HG03108 (cell line): ENCODE results near the gene EPHA4.

Experiments used
- ATAC-seq: cut with Tn5 transposase; IDR thresholded peaks from one replicate; pipeline ENCODE4 v1.9.1; 2021; ENCODE audit warnings: moderate library complexity; ENCODE audit not compliant: unreplicated experiment

The EPHA4 gene

DNA sequence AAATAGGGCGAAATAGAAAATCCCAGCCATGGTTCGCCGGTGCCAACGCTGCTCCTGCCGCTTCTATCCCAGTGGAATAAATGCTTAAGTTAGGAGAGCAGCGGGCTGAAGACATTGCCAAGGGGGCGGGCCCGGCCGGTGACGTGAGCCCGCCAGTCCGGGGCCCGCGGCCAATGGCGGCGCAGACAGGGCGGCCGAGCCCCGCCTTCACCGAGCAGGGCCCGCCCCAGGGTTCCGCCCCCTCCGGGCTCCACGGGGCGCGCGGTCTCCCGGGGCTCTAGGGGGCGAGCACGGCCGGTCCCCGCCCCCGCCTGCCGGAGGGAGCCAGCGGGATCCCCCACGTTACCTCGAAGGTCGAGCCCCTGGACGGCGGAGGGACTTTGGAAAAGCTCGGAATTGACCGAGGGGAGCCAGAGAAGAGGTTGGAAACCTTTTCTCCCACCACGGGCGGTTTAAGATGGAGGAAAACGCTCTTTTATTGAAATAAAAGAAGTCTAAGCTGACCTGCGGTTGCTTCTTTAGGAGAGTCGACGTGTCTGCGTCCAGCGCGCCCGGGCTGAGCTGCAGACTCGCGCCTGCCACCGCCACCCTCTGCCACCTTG is at the start of gene EPHA4:
EPHA4 (minus strand) TSS at position 86 of the 602 bp plus-strand sequence; CDS start at position 30, 56 bp downstream.
- ATAC-seq: peak; percentile 94

DNA sequence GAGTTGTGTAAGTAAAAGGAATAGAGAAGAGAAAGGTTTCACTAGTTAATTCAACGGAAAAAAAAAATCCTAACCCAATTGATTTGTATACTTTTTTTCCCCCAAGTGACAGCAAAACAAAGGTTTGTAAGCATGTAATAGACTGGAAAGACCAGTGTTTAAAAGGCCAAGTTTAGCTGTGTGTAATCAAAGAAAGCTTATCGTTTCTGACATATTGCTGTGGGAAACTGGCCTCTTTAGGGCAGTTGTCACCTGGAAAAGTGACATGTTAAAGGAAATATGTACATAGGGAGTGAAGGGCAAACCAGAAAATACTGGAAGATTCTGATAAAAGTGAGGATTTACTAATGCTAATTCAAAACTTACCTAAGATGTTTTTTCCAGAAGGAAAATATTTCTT is 45.9 kb upstream of the EPHA4 start:
- ATAC-seq: no peak

DNA sequence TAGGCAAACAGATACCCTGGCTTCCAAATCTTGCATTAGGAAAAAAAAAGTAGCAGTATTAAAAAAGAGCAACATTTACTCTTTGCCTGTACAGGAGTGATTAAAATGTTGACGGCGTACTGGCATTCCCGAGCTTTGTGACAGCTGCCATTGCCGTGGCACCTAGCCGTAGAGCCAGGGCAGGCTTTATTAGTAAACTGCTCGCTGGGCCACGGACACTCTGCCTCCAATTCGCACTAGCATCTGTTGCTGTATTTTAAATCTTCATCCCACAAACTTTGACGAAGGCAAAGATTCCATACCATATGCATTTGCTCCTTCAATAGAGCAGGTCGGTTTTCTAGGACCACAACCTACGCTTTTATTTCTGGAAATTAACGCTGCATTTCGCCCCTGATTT is 44.5 kb upstream of the EPHA4 start:
- ATAC-seq: no peak

DNA sequence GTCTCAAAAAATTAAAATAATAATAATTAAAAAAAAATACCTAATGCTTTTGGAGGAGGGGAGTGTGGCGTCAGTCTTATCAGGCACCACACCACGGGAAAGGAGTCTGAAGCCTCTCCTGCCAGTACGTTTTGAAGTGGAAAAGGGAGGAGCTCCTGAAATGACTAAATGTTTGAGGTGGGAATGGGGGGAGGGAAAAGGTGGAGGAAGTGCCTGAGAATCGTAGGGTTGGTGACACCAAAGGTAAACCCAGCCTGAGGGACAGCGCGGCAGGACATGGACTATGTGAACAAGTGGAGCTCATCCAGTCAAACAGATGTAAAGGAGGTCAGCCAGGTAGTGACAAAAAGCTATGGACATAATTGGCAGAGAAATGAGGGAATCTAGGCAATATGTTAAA is 42.2 kb upstream of the EPHA4 start:
- ATAC-seq: no peak

DNA sequence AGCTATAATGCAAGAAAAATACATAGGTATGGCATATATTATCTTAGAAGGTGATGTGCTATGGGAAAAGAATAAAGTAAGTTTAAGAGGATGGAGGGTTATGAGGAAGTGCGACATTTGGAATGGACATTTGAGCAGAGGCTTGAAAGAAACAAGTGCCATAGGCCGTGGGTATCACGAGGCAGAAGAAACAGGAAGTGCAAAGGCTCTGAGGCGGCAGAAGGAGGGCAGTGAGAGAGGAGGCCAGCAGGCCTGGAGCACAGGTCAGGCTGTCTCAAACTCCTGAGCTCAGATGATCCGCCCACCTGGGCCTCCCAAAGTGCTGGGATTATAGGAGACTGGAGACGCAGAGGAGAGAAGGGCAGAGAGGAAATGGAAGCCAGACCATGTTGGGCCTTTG is 40.7 kb upstream of the EPHA4 start:
- no peak for ATAC-seq

DNA sequence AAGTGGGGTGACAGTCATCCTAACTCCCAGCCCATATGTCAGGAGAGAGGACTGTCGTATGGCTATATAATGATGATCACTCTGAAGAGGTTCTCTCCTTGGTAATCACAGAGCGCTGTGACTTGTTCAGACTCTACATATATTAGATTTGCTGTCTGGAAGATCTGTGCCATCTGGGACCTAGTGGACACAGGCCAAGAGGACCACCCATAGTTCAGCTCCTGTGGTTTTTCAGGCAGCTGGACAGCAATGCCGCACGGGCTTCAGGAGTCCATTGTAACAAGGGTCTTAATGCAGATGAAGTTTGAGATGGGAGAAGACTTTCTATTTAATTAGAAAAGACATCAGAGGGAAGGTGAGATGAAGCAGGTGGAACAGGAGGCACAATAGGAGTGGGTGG is 40.1 kb upstream of the EPHA4 start:
- no peak for ATAC-seq

DNA sequence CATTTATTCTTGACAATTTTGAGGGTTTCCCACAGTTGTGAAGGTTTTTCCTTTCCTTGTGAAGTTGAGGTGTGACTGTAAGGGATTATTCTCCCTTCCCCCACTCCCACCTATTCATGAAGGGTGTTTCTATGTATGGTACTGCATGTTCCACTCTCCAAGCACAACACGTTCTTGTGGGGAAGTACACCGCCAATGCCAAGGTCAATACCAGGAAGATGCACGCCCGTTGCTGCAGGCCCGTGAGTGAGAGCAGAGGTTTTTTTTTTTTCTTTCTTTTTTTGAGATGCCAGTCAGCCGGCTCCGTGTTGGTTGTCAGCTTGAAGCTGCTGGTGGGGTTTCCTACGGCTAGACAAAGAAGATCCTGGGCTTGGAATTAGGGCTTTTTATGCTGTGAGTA is 38.6 kb upstream of the EPHA4 start:
- ATAC-seq: no peak

DNA sequence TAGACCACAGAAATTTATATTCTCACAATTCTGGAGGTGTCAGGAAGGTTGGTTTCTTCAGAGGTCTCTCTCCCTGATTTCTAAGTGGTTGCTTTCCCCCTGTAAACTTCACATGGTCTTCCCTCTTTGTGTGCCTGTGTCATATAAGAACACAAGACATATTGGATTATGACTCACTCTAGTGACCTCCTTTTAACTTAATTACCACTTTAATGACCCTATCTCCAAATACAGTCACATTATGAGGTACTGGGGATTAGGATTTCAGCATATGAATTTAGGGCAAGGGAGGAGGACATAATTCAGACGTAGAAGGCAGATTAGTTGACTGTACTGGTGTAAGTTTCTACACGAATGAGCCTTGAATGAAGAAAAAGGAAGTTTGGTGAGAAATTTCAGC is 38.2 kb upstream of the EPHA4 start:
- ATAC-seq: no peak

DNA sequence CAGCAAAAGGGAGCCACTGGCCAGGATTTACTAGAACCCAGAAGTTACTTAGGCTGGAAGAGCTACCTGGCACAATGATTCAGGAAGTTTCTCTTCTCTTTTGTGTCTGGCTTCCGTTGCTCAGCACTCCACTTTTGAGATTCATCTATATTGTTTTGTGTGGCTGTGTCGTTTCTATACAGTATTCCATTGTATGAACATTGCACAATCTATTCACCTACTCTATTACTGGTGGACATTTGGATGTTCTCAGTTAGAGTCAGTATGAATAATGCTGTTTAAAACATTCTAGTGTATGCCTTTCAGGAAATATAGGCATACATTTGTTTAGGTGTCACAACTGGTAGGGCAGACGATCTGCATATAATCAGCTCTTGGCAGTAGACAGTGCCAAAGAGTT is 36.3 kb upstream of the EPHA4 start:
- ATAC-seq: no peak

DNA sequence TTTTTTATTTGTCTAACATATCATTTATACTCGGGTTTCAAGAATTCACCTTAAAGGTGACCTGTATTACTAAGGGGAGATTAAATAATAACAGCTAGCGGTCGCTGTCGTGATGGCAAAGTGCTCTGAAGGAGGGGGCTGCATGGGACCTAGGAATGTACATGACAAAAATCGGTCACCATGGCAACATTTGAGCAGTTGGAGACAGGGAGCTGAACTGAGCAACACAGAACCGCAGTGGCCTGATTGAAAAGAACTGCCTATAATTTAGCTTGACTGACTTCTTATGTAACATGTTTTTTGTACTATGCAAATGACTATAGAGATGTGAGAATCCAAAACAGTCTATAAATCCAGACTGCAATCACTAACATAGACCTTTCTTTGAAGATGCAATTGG is 34.3 kb upstream of the EPHA4 start:
- no peak for ATAC-seq

DNA sequence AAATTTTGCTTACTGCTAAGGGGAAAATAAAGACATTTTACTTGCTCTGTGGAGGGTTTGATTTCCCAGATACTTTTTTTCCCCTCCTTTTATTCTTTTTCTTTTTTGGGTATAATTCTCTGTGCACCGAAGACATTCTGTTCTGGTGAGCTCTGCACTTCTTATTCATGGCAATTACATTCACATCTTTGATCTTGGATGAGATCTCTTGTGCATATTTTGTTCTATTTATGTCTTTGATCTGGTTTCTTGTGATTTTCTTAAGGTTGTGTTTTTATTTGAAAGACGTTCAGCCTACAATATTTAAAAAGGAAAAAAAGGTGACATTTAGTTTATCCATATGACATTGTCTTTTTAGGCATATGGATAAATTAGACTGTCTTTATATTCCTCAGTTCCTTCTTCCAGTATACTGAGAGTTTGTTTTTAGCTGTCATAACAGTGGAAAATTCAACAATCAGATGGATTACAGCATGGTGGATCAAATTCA is 33.7 kb upstream of the EPHA4 start:
- no peak for ATAC-seq

DNA sequence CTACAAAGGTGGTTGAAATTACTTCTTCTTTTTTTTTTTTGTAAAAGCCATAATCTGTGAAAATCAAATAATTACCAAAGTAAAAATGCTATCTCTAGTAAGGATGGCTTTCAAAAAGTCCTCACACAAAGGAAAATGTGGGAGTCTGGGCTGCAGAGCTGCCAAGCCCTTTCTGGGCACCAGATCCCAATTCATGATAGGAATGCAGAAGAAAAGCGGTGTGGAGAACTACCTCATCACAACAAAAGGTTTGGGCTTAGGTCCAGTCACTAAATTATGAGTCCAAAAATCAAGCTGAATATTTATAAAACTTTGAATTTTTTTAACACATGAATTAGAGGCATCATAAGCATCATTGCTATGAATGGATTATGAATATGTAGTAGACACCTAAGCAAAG is 30.8 kb upstream of the EPHA4 start:
- ATAC-seq: no peak

DNA sequence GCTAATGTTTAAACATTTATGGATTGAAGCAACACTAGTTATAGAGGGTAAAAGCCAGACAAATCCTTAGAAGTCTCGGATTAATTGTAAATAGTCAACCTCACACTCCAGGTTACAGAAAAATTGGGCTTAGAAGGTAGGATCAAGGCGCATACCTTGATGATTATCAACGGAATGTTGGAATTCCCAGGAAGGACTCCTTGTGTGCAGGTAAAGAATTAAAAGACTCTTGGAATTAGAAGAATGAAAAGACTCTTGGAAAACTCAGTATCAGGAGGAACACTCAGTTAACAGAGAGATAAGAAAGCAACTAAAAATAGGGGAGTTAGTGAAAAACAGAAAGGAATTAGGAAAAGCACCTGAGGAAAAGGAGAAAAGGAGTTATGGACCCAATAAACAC is 29.3 kb upstream of the EPHA4 start:
- no peak for ATAC-seq

DNA sequence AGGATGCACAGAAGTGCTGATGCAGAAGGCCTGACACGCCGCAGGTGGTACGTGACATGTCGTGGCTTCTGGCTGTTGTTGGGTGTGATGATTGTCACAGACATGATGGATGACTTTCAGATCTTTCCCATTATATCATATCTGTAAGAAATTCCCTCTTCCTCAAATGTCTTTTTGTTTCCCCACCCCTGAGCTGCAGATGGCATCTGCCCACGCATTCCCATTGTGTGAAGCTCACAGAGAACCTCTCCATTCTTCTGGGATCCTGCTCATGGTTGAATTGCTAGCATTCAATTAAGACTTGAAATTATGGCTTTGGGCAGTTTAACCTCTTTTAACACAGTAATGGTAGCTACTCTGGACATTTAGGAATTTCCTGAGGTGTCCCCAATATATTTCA is 28.3 kb upstream of the EPHA4 start:
- ATAC-seq: no peak

DNA sequence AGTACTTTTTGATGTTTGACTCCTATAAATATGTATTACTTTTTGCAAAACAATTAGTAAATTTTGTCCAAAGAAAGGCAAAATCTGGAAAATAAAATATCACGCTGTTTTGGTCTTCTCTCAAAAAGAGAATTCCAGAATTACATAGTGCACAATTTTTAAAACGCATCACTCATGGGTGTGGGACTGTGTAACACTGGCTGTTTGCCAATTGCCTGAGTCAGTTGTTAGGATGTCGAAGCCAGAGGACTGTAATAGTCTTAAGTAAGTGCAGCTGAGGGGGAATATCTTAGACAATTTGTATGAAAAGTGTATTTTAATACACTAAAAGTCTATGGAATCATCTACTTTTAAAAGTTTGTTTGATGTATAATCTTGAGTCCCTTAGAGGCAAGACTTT is 24.1 kb upstream of the EPHA4 start:
- no peak for ATAC-seq

DNA sequence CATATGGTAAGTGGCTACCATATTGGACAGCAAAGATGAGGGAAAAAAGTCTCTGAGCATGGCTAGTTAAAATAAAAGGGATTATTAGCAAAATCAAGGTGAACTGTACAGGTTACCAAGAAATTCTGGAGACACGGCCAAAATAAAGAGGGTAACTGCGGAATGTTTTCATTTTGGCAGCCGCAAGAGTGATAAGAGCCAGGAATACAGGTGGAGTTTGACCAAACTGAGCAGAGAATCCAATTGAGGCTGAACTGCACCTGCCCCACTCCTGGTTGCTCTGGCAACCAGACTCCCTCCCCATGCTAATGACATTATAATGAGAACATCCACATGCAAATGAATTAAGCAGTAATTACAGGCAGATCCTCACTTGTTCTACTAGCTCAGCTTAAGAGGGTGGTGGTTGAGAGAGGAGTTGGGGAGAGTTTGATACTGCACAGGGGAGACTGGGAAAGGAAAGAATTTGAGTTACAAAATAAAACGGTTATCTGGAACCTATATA is 18.8 kb upstream of the EPHA4 start:
- ATAC-seq: no peak

DNA sequence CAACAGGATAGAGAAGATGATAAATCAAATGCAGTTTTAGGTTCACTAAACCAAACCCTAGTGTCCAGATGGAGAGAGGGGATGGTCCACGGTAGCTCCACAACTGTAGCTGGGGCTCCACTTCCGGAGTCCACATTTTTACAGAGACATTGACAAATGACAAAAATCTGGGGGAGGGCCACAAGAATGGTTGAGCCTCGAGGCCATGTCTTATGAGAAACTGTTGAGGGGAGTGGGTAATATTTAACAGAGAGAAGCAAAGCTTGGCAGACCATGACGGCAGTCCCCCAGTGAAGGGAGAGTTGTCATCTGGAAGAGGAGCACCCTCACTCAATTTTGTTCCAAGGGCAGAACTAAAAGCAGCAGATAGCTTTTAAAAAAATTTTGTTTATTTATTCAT is 17.6 kb upstream of the EPHA4 start:
- ATAC-seq: no peak

DNA sequence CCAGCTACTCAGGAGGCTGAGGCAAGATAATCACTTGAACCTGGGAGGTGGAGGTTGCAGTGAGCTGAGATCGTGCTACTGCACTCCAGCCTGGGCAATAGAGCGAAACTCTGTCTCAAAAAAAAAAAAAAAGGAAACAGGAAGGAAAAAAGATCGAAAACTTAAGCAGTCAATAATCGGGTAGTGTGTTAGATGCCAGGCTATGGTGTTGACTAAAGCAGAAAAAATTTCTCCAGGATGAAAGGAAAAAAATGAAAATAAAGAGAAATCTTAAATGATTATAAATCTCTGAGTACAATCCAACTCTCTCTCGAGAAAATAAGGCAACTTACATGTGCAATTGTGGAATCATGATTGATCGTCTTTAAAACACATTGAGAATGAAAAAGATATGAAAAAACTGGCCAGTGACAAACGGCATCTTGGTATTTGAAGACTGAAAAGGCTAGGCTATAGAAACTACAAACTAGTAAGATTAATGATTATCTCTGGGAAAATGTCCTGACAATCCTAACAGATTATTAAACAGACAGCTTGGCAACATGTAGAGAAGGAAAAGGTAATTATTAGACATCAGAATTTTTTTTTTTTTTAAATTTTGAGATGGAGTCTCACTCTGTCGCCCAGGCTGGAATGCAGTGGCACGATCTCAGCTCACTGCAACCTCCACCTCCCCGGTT is 16.3 kb upstream of the EPHA4 start:
- ATAC-seq: no peak

DNA sequence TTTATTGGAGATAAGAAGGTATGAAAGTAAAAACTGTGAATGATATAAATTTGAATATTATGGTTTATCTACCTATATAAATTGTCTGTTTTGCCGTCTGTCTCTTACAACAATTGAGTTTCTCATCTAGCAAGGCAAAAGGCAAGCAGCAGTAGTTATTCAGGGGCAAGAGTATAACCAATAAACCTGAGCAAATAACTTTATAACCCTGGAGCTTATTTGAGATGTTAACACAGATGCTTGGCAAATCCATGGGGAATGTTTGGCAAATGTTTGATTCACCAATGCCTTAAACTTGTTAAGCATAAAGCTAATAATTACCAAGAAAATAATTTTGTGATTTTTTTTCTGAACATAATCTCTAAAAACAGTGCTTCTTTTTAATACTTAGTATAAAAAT is 9.9 kb upstream of the EPHA4 start:
- ATAC-seq: no peak

DNA sequence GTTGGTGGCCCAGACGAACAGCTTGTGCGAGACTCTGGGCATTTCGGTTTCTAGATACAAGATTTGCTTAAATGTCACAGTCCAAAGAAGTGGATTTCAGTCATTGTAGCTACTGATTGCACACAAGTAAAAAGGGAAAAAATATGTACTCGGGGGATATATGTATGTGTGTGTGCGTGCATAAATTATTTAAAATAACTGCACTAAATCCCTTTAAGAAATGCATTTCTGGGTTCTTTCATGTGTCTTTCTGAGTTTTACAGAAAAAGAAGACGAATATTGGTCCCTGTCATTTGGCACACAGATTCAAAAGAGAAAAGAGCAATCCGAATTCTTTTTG is 2.1 kb upstream of the EPHA4 start:
- ATAC-seq: no peak

DNA sequence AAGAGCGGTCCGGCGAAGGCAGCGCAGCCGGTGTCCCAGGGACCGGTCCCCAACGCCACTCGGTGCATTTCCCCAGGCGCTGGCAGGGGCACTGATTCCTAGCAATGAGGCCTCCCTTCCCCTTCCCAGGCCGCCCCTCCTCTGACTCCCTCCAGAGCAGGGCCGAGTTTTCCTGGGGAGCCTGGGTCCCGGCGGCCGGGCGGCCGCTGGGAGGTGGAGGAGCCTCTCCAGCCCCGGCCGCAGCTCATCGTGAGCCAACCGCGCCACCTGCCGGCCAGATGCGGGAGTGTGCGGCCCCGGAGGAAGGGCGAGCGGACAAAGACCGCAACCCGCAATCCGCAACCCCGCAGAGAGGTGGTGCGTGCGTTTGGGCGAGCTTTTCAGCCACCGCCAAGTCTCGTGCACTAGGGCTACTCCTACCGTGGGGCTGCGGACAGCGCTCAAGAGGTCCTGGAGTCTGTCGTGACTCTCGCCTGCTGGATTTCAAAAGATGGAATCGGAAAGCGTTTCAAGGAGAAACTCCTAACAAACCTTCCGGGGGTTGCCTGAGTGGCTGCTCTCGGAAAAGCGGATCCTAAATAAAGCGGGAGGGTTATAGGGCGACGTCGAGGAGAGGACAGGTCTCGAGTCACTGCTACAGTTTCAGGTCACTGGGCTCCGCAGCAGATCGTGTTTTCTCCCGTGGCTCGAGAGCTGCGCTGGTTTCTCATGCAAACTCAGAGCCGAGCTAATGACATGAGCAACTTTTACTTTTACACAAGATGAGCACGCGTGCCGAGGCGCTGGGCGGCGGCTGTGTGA is 1.5 kb upstream of the EPHA4 start:
- ATAC-seq: peak; percentile 39

DNA sequence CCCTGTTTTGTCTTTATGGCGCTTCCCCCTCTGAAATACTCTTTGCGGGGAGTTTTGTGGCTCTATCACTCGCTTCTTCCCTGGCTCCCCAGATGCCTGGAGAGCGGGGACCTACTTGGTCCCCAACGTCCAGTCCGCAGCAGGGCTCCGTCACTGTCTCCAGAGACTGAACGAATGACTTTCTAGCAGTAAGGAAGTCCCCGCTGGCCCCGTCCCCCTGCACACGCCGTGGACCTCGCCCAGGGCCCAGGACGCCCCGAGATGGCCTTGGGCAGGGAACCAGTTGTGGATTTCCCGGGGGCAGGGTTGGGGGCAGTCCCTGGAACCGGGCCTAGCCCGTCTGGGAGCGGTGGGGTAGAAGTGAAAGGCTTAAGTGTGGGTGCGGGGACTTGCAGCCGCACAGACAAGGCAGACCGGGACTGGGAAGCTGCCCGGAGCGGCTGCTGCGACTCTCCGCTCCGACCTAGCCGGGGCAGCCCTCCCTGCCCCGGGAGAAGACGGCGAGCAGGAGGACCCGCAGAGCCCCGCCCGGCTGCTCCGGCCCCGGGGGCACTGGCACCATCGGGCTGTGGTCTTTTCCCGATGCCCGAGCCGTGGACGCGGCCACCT is 821 bp upstream of the EPHA4 start:
- peak; percentile 10 for ATAC-seq
